Upper lobe of left lung (tissue), 6 donors: ENCODE data around the gene POLR2J. TPM values are rescaled to one million over a fixed set of nuclear protein-coding genes. Genes with fewer than 3 reads are reported as not detected.
"Not testable (repeated sequence)": the region's sequence is repeated elsewhere in the genome, so short reads cannot be mapped to it uniquely, and the experiment has no call there.

Source experiments
- ATAC-seq, 2 donors: fragments of 200-7000 bp; cut with Tn5 transposase; one replicate each; pipeline ENCODE4 v1.9.1; 2022; ENCODE audit warnings: mild to moderate bottlenecking in 2 of 2, moderate library complexity in 2 of 2; ENCODE audit not compliant: low FRiP score in 2 of 2
- DNase-seq, 2 donors: peaks; one replicate each; pipeline ENCODE4 v3.0.0-alpha.2; 2019 to 2020
- H3K27ac ChIP-seq, 4 donors: fragments of 200-600 bp; sonication (generic); one replicate each; pipeline ENCODE4 v1.5.1; 2016 to 2019
- H3K27me3 ChIP-seq, 4 donors: fragments of 200-600 bp; sonication (generic); one replicate each; pipeline ENCODE4 v1.5.1; 2017 to 2019
- H3K36me3 ChIP-seq, 4 donors: fragments of 200-600 bp; sonication (generic); one replicate each; pipeline ENCODE4 v1.5.1; 2016 to 2019
- H3K4me1 ChIP-seq, 4 donors: fragments of 200-600 bp; sonication (generic); one replicate each; pipeline ENCODE4 v1.5.1; 2018 to 2019
- H3K4me3 ChIP-seq, 4 donors: fragments of 200-600 bp; sonication (generic); one replicate each; pipeline ENCODE4 v1.5.1; 2017 to 2019; ENCODE audit warnings: mild to moderate bottlenecking in 2 of 4, moderate library complexity in 1 of 4
- H3K9me3 ChIP-seq, 4 donors: fragments of 200-600 bp; sonication (generic); one replicate each; pipeline ENCODE4 v1.5.1; 2018 to 2019
- CTCF ChIP-seq, 6 experiments: fragments of 450-650 bp in 4 of 6; fragments of 200-600 bp in 2 of 6; sonication (generic) in 2 of 6; IDR thresholded peaks; one replicate each; pipeline ENCODE4 v1.5.1; 2016 to 2019; ENCODE audit warnings: antibody characterized with exemption in 6 of 6
- POLR2A ChIP-seq, 4 donors: fragments of 450-650 bp; IDR thresholded peaks; one replicate each; pipeline ENCODE4 v1.5.1; 2016 to 2017; ENCODE audit warnings: antibody characterized with exemption in 4 of 4, mild to moderate bottlenecking in 2 of 4
- POLR2AphosphoS5 ChIP-seq, 2 donors: sonication (generic); formaldehyde crosslinking; IDR thresholded peaks; one replicate each; pipeline ENCODE4 v1.5.1; 2017; ENCODE audit warnings: antibody characterized with exemption in 2 of 2
- WGBS, 2 donors: methylation state at CpG; one replicate each; pipeline ENCODE4 v1.1.5; 2017 to 2018; 5-methylcytosine and 5-hydroxymethylcytosine counted together
- total RNA-seq, 6 donors: library from RNA; depleted of rRNA in 4 of 6; stranded (reverse); fragments of >200 nt in 4 of 6; gene quantifications; one replicate each; pipeline versions ENCODE4 v1.1.0 to v1.2.1, GENCODE V29; 2016 to 2021
- donor health status: DM: no; HTN: no; CAD: no; lungs with moderate emphysema.
- donor health status: DM: no; HTN: yes; CAD: no; lungs with severe emphysema.

POLR2J gene
- total RNA-seq = 10 to 100 TPM; 15.2 to 37.1 (median 26.6) TPM

DNA sequence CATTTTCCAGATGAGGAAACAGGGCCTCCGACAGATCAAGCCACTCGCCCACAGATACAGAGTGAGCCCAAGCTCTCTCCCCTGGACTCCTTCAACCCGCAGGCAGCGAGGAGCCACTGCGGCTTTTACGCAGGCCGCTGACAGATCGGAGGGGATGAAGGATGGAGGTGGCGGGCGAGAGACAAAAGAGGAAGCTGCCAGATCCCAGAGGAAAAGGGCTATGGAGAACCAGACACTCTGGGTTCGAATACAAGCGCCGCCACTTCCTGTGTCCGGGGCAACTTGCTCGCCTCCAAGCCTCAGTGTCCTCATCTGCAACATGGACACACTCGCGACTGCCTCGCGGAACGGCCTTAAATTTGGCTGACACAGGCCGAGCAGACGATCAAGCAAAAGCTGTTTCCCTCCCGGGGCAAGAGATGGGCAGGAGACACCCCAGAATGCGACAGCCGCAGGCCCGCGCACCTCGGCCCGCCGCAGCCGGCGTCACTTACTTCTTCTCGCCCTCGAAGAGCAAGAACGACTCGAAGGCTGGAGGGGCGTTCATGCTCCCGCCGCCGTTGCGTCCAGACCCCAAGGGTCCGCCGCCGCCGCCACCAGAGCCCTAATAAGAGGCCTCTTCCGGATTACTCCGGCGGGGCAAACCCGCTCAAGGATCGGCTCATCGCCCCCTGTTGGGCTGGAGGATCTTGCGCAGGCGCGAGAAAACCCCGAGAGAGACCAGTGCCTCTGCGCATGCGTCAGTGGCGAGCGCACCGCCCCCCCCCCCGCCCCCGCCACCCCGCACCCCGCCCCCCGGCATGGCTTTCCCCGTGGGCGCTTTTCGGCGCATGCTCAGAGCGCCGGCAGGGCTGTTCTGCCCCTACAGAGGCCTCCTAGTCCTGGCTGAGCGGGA, at the start of gene POLR2J:
POLR2J (minus strand) TSS at position 609 of the 895 bp plus-strand sequence; CDS start at position 547, 62 bp downstream.
- H3K4me1 ChIP-seq, H3K27me3 ChIP-seq, H3K9me3 ChIP-seq: not testable (repeated sequence)
- TF ChIP-seq CTCF (IDR thresholded peaks at IDR 0.05) = peak in 5 of 6 experiments; percentile 50 to 78 (median 60)
- TF ChIP-seq POLR2A (IDR thresholded peaks at IDR 0.05) = peak in 1 of 4 donors; percentile 25
- TF ChIP-seq POLR2AphosphoS5 (IDR thresholded peaks at IDR 0.05) = peak in 1 of 2 donors; percentile 59
- Histone ChIP-seq H3K27ac (peak within 1 kb of the TSS in 2 of 4 donors; percentile 54 to 84), H3K36me3 (peaks cover 0 to 12% (median 2%) of the 10 kb centered on the region in 4 donors), H3K4me3 (peak within 1 kb of the TSS in 3 of 4 donors; percentile 49 to 60 (median 52))
- peak; percentile 95 to 96 for ATAC-seq
- DNase-seq = peak; percentile 88 to 94
- 0% methylated on average over 13 of the region's 72 CpGs; no CpG with 5 or more reads in 1 of the 2 donors for WGBS, 2 donors

GRCh38 chr7:102527822-102528793, 49.4 kb upstream of the POLR2J start:
- H3K9me3 ChIP-seq, H3K4me3 ChIP-seq, DNase-seq, H3K27me3 ChIP-seq, H3K4me1 ChIP-seq, ATAC-seq, H3K27ac ChIP-seq, H3K36me3 ChIP-seq: not testable (repeated sequence)
- WGBS, 2 donors = 100% methylated on average over 2 of the region's 13 CpGs; no CpG with 5 or more reads in 1 of the 2 donors

GRCh38 chr7:102527182-102527581, 48.5 kb upstream of the POLR2J start:
- not testable (repeated sequence) for H3K4me3 ChIP-seq, ATAC-seq, H3K4me1 ChIP-seq, H3K36me3 ChIP-seq, DNase-seq, H3K27ac ChIP-seq, H3K27me3 ChIP-seq, H3K9me3 ChIP-seq
- WGBS, 2 donors = 80 to 100% methylated on average over 1 of the region's 8 CpGs

- H3K9me3 ChIP-seq, H3K36me3 ChIP-seq, H3K4me1 ChIP-seq, H3K27me3 ChIP-seq, H3K4me3 ChIP-seq, DNase-seq, H3K27ac ChIP-seq: not testable (repeated sequence)
- ATAC-seq = peak; percentile 16 to 24
- no CpG with 5 or more reads among the region's 2 CpGs for WGBS, 2 donors
These were observed 46.1 kb upstream of the POLR2J start for GRCh38 chr7:102524803-102525202.

- no CpG with 5 or more reads among the region's 5 CpGs for WGBS, 2 donors
- H3K27ac ChIP-seq, H3K36me3 ChIP-seq, H3K27me3 ChIP-seq, DNase-seq, ATAC-seq, H3K4me1 ChIP-seq, H3K4me3 ChIP-seq, H3K9me3 ChIP-seq: not testable (repeated sequence)
These were observed 42.1 kb upstream of the POLR2J start for GRCh38 chr7:102520797-102521196.

GRCh38 chr7:102517550-102518147, 38.9 kb upstream of the POLR2J start, which contains the start of gene RASA4B:
TSS of gene RASA4B (minus strand) at chr7:102517777. CDS start at chr7:102517710, 67 bp downstream.
- H3K36me3 ChIP-seq, H3K9me3 ChIP-seq, H3K27ac ChIP-seq, H3K4me1 ChIP-seq, H3K27me3 ChIP-seq: not testable (repeated sequence)
- DNase-seq (peak in 1 of 2 donors; percentile 87), ATAC-seq (peak; percentile 94 to 97)
- no CpG with 5 or more reads among the region's 61 CpGs for WGBS, 2 donors
- peak within 1 kb of the TSS in 3 of 4 donors; percentile 27 to 32 (median 28) for H3K4me3 ChIP-seq

GRCh38 chr7:102516951-102517350, 38.2 kb upstream of the POLR2J start:
- not testable (repeated sequence) for H3K27ac ChIP-seq, H3K4me1 ChIP-seq, DNase-seq, H3K9me3 ChIP-seq, H3K4me3 ChIP-seq, ATAC-seq, H3K36me3 ChIP-seq, H3K27me3 ChIP-seq
- no CpG with 5 or more reads among the region's 10 CpGs for WGBS, 2 donors

DNA sequence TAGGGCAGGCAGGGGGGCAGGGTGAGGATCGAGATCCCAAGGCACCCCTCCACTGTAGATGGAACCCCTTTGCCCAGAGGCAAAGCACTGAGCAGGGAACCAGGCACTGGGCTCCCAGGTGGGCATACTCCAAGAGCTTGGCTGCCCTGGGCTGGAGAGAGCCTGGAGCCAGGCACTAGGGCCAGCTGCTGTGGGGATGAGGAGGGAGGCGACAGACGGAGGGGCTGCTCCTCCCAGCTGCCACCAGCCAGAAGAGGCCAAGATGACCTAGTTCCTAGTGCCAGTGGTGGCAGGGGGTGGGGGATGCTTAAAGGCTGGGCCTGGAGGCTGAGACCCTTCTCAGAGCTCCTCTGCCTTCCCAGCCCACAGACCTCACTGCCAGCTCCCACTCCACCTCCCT, 37.2 kb upstream of the POLR2J start:
- H3K27ac ChIP-seq, H3K4me3 ChIP-seq, H3K36me3 ChIP-seq, DNase-seq, H3K4me1 ChIP-seq, H3K9me3 ChIP-seq, H3K27me3 ChIP-seq, ATAC-seq: not testable (repeated sequence)
- no CpG with 5 or more reads among the region's 3 CpGs for WGBS, 2 donors

GRCh38 chr7:102514881-102515721, 36.4 kb upstream of the POLR2J start:
- ATAC-seq (peak; percentile 20 to 25), DNase-seq (peak in 1 of 2 donors; percentile 20)
- not testable (repeated sequence) for H3K4me3 ChIP-seq, H3K9me3 ChIP-seq, H3K4me1 ChIP-seq, H3K36me3 ChIP-seq, H3K27me3 ChIP-seq, H3K27ac ChIP-seq
- WGBS, 2 donors = no CpG with 5 or more reads among the region's 15 CpGs

GRCh38 chr7:102512642-102513221, 34.0 kb upstream of the POLR2J start:
- H3K4me3 ChIP-seq = peak overlapping the region in 1 of 4 donors; percentile 21
- WGBS, 2 donors = 10 to 12% methylated on average over 5 of the region's 5 CpGs
- DNase-seq (peak; percentile 19 to 62), ATAC-seq (peak in 1 of 2 donors; percentile 1)
- peak overlapping the region in 3 of 4 donors; percentile 75 to 85 (median 81) for H3K27ac ChIP-seq
- not testable (repeated sequence) for H3K27me3 ChIP-seq, H3K9me3 ChIP-seq, H3K4me1 ChIP-seq, H3K36me3 ChIP-seq
